Vagina (tissue), 2 donors: ENCODE data around the gene NKX1-2.

Experiments
- POLR2AphosphoS5 ChIP-seq, 2 donors: sonication (generic); formaldehyde crosslinking; IDR thresholded peaks; one replicate each; pipeline ENCODE4 v1.9.0; 2017; ENCODE audit warnings: antibody characterized with exemption in 2 of 2, mild to moderate bottlenecking in 2 of 2, low read depth in 1 of 2; ENCODE audit not compliant: insufficient read depth in 1 of 2
- TF ChIP-seq, protein P1 (sequence below), 3 experiments: fragments of 450-650 bp in 2 of 3; fragments of 200-600 bp in 1 of 3; sonication (generic) in 1 of 3; IDR thresholded peaks; one replicate each; pipeline ENCODE4 v1.5.1; 2017 to 2019; ENCODE audit warnings: antibody characterized with exemption in 3 of 3, mild to moderate bottlenecking in 2 of 3, moderate library complexity in 2 of 3

- TF ChIP-seq, protein P1, sequence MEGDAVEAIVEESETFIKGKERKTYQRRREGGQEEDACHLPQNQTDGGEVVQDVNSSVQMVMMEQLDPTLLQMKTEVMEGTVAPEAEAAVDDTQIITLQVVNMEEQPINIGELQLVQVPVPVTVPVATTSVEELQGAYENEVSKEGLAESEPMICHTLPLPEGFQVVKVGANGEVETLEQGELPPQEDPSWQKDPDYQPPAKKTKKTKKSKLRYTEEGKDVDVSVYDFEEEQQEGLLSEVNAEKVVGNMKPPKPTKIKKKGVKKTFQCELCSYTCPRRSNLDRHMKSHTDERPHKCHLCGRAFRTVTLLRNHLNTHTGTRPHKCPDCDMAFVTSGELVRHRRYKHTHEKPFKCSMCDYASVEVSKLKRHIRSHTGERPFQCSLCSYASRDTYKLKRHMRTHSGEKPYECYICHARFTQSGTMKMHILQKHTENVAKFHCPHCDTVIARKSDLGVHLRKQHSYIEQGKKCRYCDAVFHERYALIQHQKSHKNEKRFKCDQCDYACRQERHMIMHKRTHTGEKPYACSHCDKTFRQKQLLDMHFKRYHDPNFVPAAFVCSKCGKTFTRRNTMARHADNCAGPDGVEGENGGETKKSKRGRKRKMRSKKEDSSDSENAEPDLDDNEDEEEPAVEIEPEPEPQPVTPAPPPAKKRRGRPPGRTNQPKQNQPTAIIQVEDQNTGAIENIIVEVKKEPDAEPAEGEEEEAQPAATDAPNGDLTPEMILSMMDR (IDR thresholded peaks at IDR 0.05): peak in 2 of 3 experiments; percentile 17 to 36
- peak; percentile 90 to 97 for TF ChIP-seq POLR2AphosphoS5 (IDR thresholded peaks at IDR 0.05; ENCODE audit: insufficient read depth in 1 of 2, low read depth in 1 of 2)
Measured at GRCh38 chr10:124418726-124419501, 30.9 kb downstream of the NKX1-2 start, which contains the start of gene OAT.
